HG03045 (cell line): Measurements from ENCODE around the gene MRPL53.
"Not testable (repeated sequence)": the region's sequence is repeated elsewhere in the genome, so short reads cannot be mapped to it uniquely, and the experiment has no call there.

Experiments used
- ATAC-seq: cut with Tn5 transposase; IDR thresholded peaks from one replicate; pipeline ENCODE4 v1.9.1; 2021; ENCODE audit warnings: mild to moderate bottlenecking, moderate library complexity; ENCODE audit not compliant: unreplicated experiment

The MRPL53 gene

GRCh38 chr2:74502720-74503505 is 30.4 kb upstream of the MRPL53 start:
- no peak for ATAC-seq

- ATAC-seq, result no peak
These were observed 29.8 kb upstream of the MRPL53 start for GRCh38 chr2:74502147-74502719.

GRCh38 chr2:74501335-74502071 is 29.0 kb upstream of the MRPL53 start:
- ATAC-seq, result no peak

GRCh38 chr2:74500578-74500946 is 28.1 kb upstream of the MRPL53 start:
- ATAC-seq, result no peak

- no peak for ATAC-seq
These were observed 27.6 kb upstream of the MRPL53 start for GRCh38 chr2:74499940-74500577.

- no peak for ATAC-seq
These were observed 26.9 kb upstream of the MRPL53 start, which contains the start of gene LBX2 for GRCh38 chr2:74499267-74499939. Gene LBX2, minus strand, starts transcription at chr2:74499603. Its CDS starts 66 bp downstream, at chr2:74499537.

GRCh38 chr2:74498500-74499266 is 26.2 kb upstream of the MRPL53 start:
- ATAC-seq, result no peak

- no peak for ATAC-seq
These were observed 25.5 kb upstream of the MRPL53 start for GRCh38 chr2:74497777-74498499.

GRCh38 chr2:74496997-74497776 is 24.7 kb upstream of the MRPL53 start:
- no peak for ATAC-seq

- no peak for ATAC-seq
These were observed 23.0 kb upstream of the MRPL53 start for GRCh38 chr2:74495440-74495839.

- no peak for ATAC-seq
These were observed 21.1 kb upstream of the MRPL53 start for GRCh38 chr2:74493546-74493945.

- no peak for ATAC-seq
These were observed 19.4 kb upstream of the MRPL53 start for GRCh38 chr2:74491648-74492544.

- no peak for ATAC-seq
These were observed 17.4 kb upstream of the MRPL53 start for GRCh38 chr2:74489906-74490305.

GRCh38 chr2:74488643-74489481 is 16.4 kb upstream of the MRPL53 start:
- no peak for ATAC-seq

- ATAC-seq, result no peak
These were observed 13.7 kb upstream of the MRPL53 start for GRCh38 chr2:74486141-74486540.

- not testable (repeated sequence) for ATAC-seq
These were observed 11.2 kb upstream of the MRPL53 start for GRCh38 chr2:74483675-74484164.
